K562 (cell line): Measurements from ENCODE around the gene LSP1.

Experiments used
- CTCF ChIP-seq, 3 experiments: IDR thresholded peaks in 2 of 3; conservative IDR thresholded peaks in 1 of 3; 2 replicates each; pipeline ENCODE4 v1.5.1; 2011 to 2012; ENCODE audit warnings: low read length in 3 of 3, mild to moderate bottlenecking in 3 of 3, control low read depth in 2 of 3, improper control_type of control experiment in 1 of 3, inconsistent platforms in 1 of 3, low read depth in 1 of 3, mixed read lengths in 1 of 3, moderate library complexity in 1 of 3; ENCODE audit not compliant: insufficient read depth in 2 of 3
- EZH2 ChIP-seq: IDR thresholded peaks from 2 replicates; pipeline ENCODE4 v1.6.1; 2012; ENCODE audit warnings: low read depth, mild to moderate bottlenecking, inconsistent platforms, low read length, borderline replicate concordance
- FOXA3 ChIP-seq, 2 experiments: fragments of 450-650 bp in 1 of 2; sonication (generic) in 1 of 2; formaldehyde crosslinking; IDR thresholded peaks in 1 of 2; conservative IDR thresholded peaks in 1 of 2; 2 replicates each; pipeline versions ENCODE4 v1.4.0 to v1.8.0; 2020 to 2022; ENCODE audit warnings: mild to moderate bottlenecking in 2 of 2, missing genetic modification reagents in 1 of 2
- JUND ChIP-seq, 2 experiments: IDR thresholded peaks; 2 replicates in 1 of 2; 3 replicates in 1 of 2; pipeline ENCODE4 v1.6.1; 2011; ENCODE audit warnings: borderline replicate concordance in 2 of 2, low read depth in 2 of 2, low read length in 2 of 2, improper control_type of control experiment in 1 of 2, missing biosample characterization in 1 of 2, missing genetic modification characterization in 1 of 2, missing genetic modification reagents in 1 of 2
- MEF2D ChIP-seq: conservative IDR thresholded peaks from 2 replicates; pipeline ENCODE4 v1.6.1; 2016; ENCODE audit warnings: low read depth, missing genetic modification characterization, missing compliant biosample characterization
- SLC30A9 ChIP-seq: fragments of 250-450 bp; sonication (Bioruptor Pico); IDR thresholded peaks from 2 replicates; pipeline ENCODE4 v1.8.0; 2022; ENCODE audit warnings: mild to moderate bottlenecking, moderate library complexity
- SP2 ChIP-seq: IDR thresholded peaks from 2 replicates; pipeline ENCODE4 v1.6.1; 2011; ENCODE audit warnings: mild to moderate bottlenecking, low read depth, low read length, moderate library complexity; ENCODE audit not compliant: poor library complexity, severe bottlenecking; ENCODE audit errors: extremely low read depth
- TF ChIP-seq, protein P1 (sequence below): fragments of 450-650 bp; IDR thresholded peaks from 2 replicates; pipeline ENCODE4 v1.6.1; 2016; ENCODE audit warnings: missing biosample characterization, missing genetic modification characterization

DNA sequence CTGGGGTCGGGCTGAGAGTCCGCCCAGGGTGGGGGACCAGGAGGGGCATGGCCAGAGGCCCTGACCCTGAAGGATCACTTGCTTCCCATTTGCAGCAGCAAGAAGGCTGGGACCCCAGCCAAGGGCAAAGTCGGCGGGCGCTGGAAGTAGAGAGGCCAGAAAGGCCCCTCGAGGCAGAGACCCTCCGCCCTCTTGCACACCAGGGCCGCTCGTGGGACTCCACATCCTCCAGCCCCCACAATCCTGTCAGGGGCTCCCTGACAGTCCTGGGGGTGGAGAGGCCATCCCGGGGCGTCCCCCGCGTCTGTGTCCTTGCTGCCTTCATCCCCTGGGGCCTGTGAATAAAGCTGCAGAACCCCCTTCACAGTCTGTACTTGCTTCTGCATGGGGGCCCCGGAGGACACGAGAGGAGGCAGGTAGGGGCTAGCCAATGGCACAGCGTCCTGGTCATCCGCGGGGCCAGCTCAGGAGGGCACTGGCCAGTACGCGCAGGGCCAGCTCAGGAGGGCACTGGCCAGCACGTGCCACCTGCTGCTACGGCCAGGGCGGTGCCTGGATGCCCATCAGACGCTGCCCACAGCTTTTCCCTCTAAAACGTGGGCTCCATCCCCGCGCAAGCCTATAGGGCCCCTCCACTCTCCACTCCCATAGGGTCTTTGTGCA is 85.6 kb downstream of the LSP1 start:
- TF ChIP-seq, protein P1, sequence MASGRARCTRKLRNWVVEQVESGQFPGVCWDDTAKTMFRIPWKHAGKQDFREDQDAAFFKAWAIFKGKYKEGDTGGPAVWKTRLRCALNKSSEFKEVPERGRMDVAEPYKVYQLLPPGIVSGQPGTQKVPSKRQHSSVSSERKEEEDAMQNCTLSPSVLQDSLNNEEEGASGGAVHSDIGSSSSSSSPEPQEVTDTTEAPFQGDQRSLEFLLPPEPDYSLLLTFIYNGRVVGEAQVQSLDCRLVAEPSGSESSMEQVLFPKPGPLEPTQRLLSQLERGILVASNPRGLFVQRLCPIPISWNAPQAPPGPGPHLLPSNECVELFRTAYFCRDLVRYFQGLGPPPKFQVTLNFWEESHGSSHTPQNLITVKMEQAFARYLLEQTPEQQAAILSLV (tag), result no peak
- TF ChIP-seq SP2, result no peak
- TF ChIP-seq EZH2, result no peak
- TF ChIP-seq FOXA3 (CRISPR knock-in tag; conservative IDR thresholded peaks at IDR 0.05 in 1 of 2, IDR thresholded peaks at IDR 0.05 in 1 of 2), result no peak
- no peak for TF ChIP-seq SLC30A9 (CRISPR knock-in tag)
- TF ChIP-seq MEF2D (tag), result no peak
- no peak for TF ChIP-seq CTCF (IDR thresholded peaks at IDR 0.05 in 2 of 3, conservative IDR thresholded peaks at IDR 0.05 in 1 of 3; ENCODE audit: insufficient read depth in 2 of 3, low read depth in 1 of 3, low read length in 3 of 3)
- no peak for TF ChIP-seq JUND (IDR thresholded peaks at IDR 0.05; ENCODE audit: borderline replicate concordance, low read depth, low read length)
- no peak for TF ChIP-seq JUND (tag; IDR thresholded peaks at IDR 0.05; ENCODE audit: borderline replicate concordance, low read depth, low read length)
